Vagina (tissue), 2 donors: ENCODE measurements around the gene PDE4D. TPM values are rescaled to one million over a fixed set of nuclear protein-coding genes. Genes with fewer than 3 reads are reported as not detected.

Source experiments
- DNase-seq, 2 donors: peaks; one replicate each; pipeline ENCODE4 v3.0.0-alpha.2; 2017; ENCODE audit errors: extremely low spot score in 2 of 2
- H3K27ac ChIP-seq: fragments of 200-600 bp; sonication (generic); one replicate; pipeline ENCODE4 v1.5.1; 2019
- H3K27me3 ChIP-seq: fragments of 200-600 bp; sonication (generic); one replicate; pipeline ENCODE4 v1.5.1; 2019
- H3K36me3 ChIP-seq, 2 donors: fragments of 200-600 bp; sonication (generic); one replicate each; pipeline ENCODE4 v1.5.1; 2017 to 2019
- H3K4me1 ChIP-seq: fragments of 200-600 bp; sonication (generic); one replicate; pipeline ENCODE4 v1.5.1; 2019
- H3K4me3 ChIP-seq, 2 donors: fragments of 200-600 bp; sonication (generic); 1 replicate in 1 of 2; 2 replicates in 1 of 2; pipeline ENCODE4 v1.5.1; 2016 to 2019
- H3K9me3 ChIP-seq: fragments of 200-600 bp; sonication (generic); one replicate; pipeline ENCODE4 v1.5.1; 2019
- POLR2A ChIP-seq, 2 donors: fragments of 450-650 bp; IDR thresholded peaks; one replicate each; pipeline ENCODE4 v1.6.1; 2017; ENCODE audit warnings: antibody characterized with exemption in 2 of 2, mild to moderate bottlenecking in 2 of 2, moderate library complexity in 2 of 2
- POLR2AphosphoS5 ChIP-seq, 2 donors: sonication (generic); formaldehyde crosslinking; IDR thresholded peaks; one replicate each; pipeline ENCODE4 v1.9.0; 2017; ENCODE audit warnings: antibody characterized with exemption in 2 of 2, mild to moderate bottlenecking in 2 of 2, low read depth in 1 of 2; ENCODE audit not compliant: insufficient read depth in 1 of 2
- intact Hi-C: fragments of 100-400 bp; cut with DNase I; formaldehyde crosslinking; loops from one replicate; pipeline ENCODE4 v1.15.1; 2023
- total RNA-seq: library from RNA; depleted of rRNA; stranded (reverse); fragments of >200 nt; gene quantifications from one replicate; pipeline ENCODE4 v1.2.3, GENCODE V29; 2016
- TF ChIP-seq, protein P1 (sequence below), 3 experiments: fragments of 450-650 bp in 2 of 3; fragments of 200-600 bp in 1 of 3; sonication (generic) in 1 of 3; IDR thresholded peaks; one replicate each; pipeline ENCODE4 v1.5.1; 2017 to 2019; ENCODE audit warnings: antibody characterized with exemption in 3 of 3, mild to moderate bottlenecking in 2 of 3, moderate library complexity in 2 of 3

The PDE4D gene
- total RNA-seq, 1 donor from 2014 or later: 86.9 TPM

GRCh38 chr5:59007460-59008063 lies 886.0 kb downstream of the PDE4D start:
- intact Hi-C loops: loop anchor here (2.0 kb wide), 1 partner anchor 121 kb away; no protein-coding TSS in a partner anchor
- peaks cover under 1% of the 10 kb centered on the region for H3K4me1 ChIP-seq

GRCh38 chr5:59005934-59006701 lies 887.4 kb downstream of the PDE4D start:
- peaks cover 12% of the 10 kb centered on the region for H3K4me1 ChIP-seq
- H3K4me3 ChIP-seq: no peak overlapping the region
- no peak overlapping the region for H3K27ac ChIP-seq
- intact Hi-C loops: no loop called here
- no peaks in the 10 kb centered on the region for H3K27me3 ChIP-seq
- H3K9me3 ChIP-seq: no peaks in the 10 kb centered on the region
- H3K36me3 ChIP-seq: no peaks in the 10 kb centered on the region
- TF ChIP-seq POLR2A (IDR thresholded peaks at IDR 0.05) (no peak), POLR2AphosphoS5 (IDR thresholded peaks at IDR 0.05; ENCODE audit: insufficient read depth in 1 of 2, low read depth in 1 of 2) (no peak)
- TF ChIP-seq, protein P1, sequence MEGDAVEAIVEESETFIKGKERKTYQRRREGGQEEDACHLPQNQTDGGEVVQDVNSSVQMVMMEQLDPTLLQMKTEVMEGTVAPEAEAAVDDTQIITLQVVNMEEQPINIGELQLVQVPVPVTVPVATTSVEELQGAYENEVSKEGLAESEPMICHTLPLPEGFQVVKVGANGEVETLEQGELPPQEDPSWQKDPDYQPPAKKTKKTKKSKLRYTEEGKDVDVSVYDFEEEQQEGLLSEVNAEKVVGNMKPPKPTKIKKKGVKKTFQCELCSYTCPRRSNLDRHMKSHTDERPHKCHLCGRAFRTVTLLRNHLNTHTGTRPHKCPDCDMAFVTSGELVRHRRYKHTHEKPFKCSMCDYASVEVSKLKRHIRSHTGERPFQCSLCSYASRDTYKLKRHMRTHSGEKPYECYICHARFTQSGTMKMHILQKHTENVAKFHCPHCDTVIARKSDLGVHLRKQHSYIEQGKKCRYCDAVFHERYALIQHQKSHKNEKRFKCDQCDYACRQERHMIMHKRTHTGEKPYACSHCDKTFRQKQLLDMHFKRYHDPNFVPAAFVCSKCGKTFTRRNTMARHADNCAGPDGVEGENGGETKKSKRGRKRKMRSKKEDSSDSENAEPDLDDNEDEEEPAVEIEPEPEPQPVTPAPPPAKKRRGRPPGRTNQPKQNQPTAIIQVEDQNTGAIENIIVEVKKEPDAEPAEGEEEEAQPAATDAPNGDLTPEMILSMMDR (IDR thresholded peaks at IDR 0.05): no peak
- no peak for DNase-seq

More at GRCh38 chr5:59007460-59008063, 886.0 kb downstream of the PDE4D start:
- DNase-seq: no peak
- TF ChIP-seq, protein P1 (IDR thresholded peaks at IDR 0.05): peak in 2 of 3 experiments; percentile 20 to 40
- no peak for TF ChIP-seq POLR2A (IDR thresholded peaks at IDR 0.05)
- TF ChIP-seq POLR2AphosphoS5 (IDR thresholded peaks at IDR 0.05; ENCODE audit: insufficient read depth in 1 of 2, low read depth in 1 of 2): no peak
- Histone ChIP-seq H3K27ac (no peak overlapping the region), H3K36me3 (no peaks in the 10 kb centered on the region), H3K9me3 (no peaks in the 10 kb centered on the region), H3K4me3 (no peak overlapping the region), H3K27me3 (no peaks in the 10 kb centered on the region)

GRCh38 chr5:59003641-59004040 lies 889.9 kb downstream of the PDE4D start:
- Histone ChIP-seq H3K9me3 (no peaks in the 10 kb centered on the region), H3K4me1 (peaks cover 15% of the 10 kb centered on the region), H3K27ac (no peak overlapping the region), H3K4me3 (no peak overlapping the region), H3K36me3 (no peaks in the 10 kb centered on the region), H3K27me3 (no peaks in the 10 kb centered on the region)
- intact Hi-C loops: no loop called here
- DNase-seq: no peak
- no peak for TF ChIP-seq POLR2A (IDR thresholded peaks at IDR 0.05)
- TF ChIP-seq POLR2AphosphoS5 (IDR thresholded peaks at IDR 0.05; ENCODE audit: insufficient read depth in 1 of 2, low read depth in 1 of 2): no peak
- TF ChIP-seq, protein P1 (IDR thresholded peaks at IDR 0.05): no peak

DNA sequence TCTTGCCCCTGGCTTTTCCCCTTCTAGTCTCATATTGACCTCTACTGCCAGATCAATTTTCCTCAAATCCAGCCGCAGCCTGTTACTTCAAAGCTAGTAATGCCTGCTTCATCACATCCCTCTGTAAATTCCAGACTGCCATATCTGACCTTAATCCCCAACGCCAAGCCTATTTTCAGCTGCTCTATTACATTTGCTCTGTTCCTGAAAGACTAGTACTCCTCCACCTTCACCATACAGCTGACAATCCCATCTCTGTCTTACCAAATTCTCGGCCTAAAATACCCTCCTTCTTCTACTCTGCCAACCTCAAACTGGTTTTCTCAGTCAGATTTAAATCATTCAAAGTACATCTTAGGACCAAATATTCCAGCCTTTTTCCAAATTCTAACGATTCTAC lies 890.4 kb downstream of the PDE4D start:
- H3K4me3 ChIP-seq: no peak overlapping the region
- H3K9me3 ChIP-seq: no peaks in the 10 kb centered on the region
- peaks cover 15% of the 10 kb centered on the region for H3K4me1 ChIP-seq
- TF ChIP-seq, protein P1 (IDR thresholded peaks at IDR 0.05): no peak
- TF ChIP-seq POLR2A (IDR thresholded peaks at IDR 0.05): no peak
- TF ChIP-seq POLR2AphosphoS5 (IDR thresholded peaks at IDR 0.05; ENCODE audit: insufficient read depth in 1 of 2, low read depth in 1 of 2): no peak
- no peaks in the 10 kb centered on the region for H3K27me3 ChIP-seq
- DNase-seq: no peak
- no peak overlapping the region for H3K27ac ChIP-seq
- intact Hi-C loops: no loop called here
- no peaks in the 10 kb centered on the region for H3K36me3 ChIP-seq
